T-helper 1 cell (primary cell): Measurements from ENCODE around the gene TGM2.

Experiments used
- DNase-seq, 5 donors: peaks; one replicate each; pipeline ENCODE4 v3.0.0-alpha.2; 2012 to 2020

Gene TGM2

GRCh38 chr20:38130687-38131587, 34.1 kb downstream of the TGM2 start:
- DNase-seq = no peak

- no peak for DNase-seq
These were observed 35.0 kb downstream of the TGM2 start for GRCh38 chr20:38129893-38130609.

GRCh38 chr20:38129248-38129865, 35.7 kb downstream of the TGM2 start:
- DNase-seq = no peak

GRCh38 chr20:38128691-38129090, 36.4 kb downstream of the TGM2 start:
- DNase-seq = no peak

GRCh38 chr20:38127920-38128528, 37.0 kb downstream of the TGM2 start:
- no peak for DNase-seq

- DNase-seq = no peak
These were observed 38.0 kb downstream of the TGM2 start for GRCh38 chr20:38126932-38127621.

- no peak for DNase-seq
These were observed 38.7 kb downstream of the TGM2 start for GRCh38 chr20:38126146-38126921.

- no peak for DNase-seq
These were observed 39.7 kb downstream of the TGM2 start for GRCh38 chr20:38125157-38126056.

GRCh38 chr20:38123021-38123587, 42.0 kb downstream of the TGM2 start:
- peak in 1 of 5 donors; percentile 19 for DNase-seq

GRCh38 chr20:38121741-38122140, 43.3 kb downstream of the TGM2 start:
- no peak for DNase-seq

- DNase-seq = no peak
These were observed 44.5 kb downstream of the TGM2 start for GRCh38 chr20:38120625-38120988.

- no peak for DNase-seq
These were observed 45.6 kb downstream of the TGM2 start for GRCh38 chr20:38119446-38119845.

GRCh38 chr20:38117635-38118034, 47.4 kb downstream of the TGM2 start:
- DNase-seq = no peak

GRCh38 chr20:38117205-38117604, 47.9 kb downstream of the TGM2 start:
- no peak for DNase-seq

GRCh38 chr20:38116409-38117165, 48.5 kb downstream of the TGM2 start:
- no peak for DNase-seq

- DNase-seq = no peak
These were observed 49.2 kb downstream of the TGM2 start for GRCh38 chr20:38115896-38116295.

GRCh38 chr20:38115205-38115604, 49.9 kb downstream of the TGM2 start:
- no peak for DNase-seq

GRCh38 chr20:38114353-38114791, 50.7 kb downstream of the TGM2 start:
- no peak for DNase-seq
